Nephron progenitor cell (in vitro differentiated cells): ENCODE results near the gene C1QTNF12.

Source experiments
- DNase-seq: peaks from one replicate; pipeline ENCODE4 v3.0.0; 2021
- H3K27ac Mint-ChIP-seq: 2 replicates; pipeline ENCODE4 v1.8.0; 2021; ENCODE audit warnings: mild to moderate bottlenecking, moderate library complexity, mixed read lengths
- H3K27me3 Mint-ChIP-seq: 2 replicates; pipeline ENCODE4 v1.8.0; 2021; ENCODE audit warnings: mild to moderate bottlenecking, low read depth, mixed read lengths; ENCODE audit not compliant: poor library complexity
- H3K36me3 Mint-ChIP-seq: 2 replicates; pipeline ENCODE4 v1.8.0; 2021; ENCODE audit warnings: low read depth, mixed read lengths
- H3K4me1 Mint-ChIP-seq: 2 replicates; pipeline ENCODE4 v1.8.0; 2021; ENCODE audit warnings: mixed read lengths
- H3K4me3 Mint-ChIP-seq: 2 replicates; pipeline ENCODE4 v1.8.0; 2021; ENCODE audit warnings: mild to moderate bottlenecking, moderate library complexity, mixed read lengths
- H3K9me3 Mint-ChIP-seq: 2 replicates; pipeline ENCODE4 v1.8.0; 2021; ENCODE audit warnings: mild to moderate bottlenecking, moderate library complexity, mixed read lengths
- TF ChIP-seq, protein P1 (sequence below): fragments of 200-600 bp; sonication (generic); IDR thresholded peaks from 2 replicates; pipeline ENCODE4 v1.5.0; 2021; ENCODE audit warnings: antibody characterized with exemption

The C1QTNF12 gene

DNA sequence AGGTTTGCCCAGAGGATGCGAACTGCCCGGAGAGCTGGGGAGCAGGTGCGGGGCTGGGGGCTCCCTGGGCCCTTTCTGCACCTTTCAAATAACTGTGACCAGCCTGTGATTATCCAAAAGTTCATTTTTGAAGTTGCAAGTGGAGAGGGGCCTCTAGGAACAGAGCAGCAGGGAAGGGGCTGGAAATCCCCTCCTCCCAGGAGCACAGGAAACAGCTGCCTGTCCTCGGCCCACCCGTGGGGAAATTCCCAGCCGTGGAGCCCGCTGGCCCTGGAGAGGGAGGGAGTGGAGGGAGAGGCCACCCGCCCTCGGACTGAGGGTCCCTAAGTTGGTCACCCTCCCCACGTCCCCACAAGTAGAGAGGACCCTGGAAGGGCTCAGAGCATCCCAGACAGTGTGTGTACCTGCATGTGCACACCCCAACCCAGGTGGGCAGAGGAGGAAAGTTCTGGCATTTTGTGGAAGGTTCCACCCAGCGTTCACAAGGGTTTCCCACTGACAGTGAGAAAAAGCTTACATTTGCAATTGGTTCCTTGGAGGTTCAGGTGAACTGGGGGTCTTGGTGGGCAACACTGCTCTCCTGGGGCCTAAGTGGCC is 31.3 kb downstream of the C1QTNF12 start:
- DNase-seq = no peak
- peaks cover 2% of the 10 kb centered on the region for H3K27me3 Mint-ChIP-seq
- no peak overlapping the region for H3K27ac Mint-ChIP-seq
- H3K9me3 Mint-ChIP-seq = no peaks in the 10 kb centered on the region
- TF ChIP-seq, protein P1, sequence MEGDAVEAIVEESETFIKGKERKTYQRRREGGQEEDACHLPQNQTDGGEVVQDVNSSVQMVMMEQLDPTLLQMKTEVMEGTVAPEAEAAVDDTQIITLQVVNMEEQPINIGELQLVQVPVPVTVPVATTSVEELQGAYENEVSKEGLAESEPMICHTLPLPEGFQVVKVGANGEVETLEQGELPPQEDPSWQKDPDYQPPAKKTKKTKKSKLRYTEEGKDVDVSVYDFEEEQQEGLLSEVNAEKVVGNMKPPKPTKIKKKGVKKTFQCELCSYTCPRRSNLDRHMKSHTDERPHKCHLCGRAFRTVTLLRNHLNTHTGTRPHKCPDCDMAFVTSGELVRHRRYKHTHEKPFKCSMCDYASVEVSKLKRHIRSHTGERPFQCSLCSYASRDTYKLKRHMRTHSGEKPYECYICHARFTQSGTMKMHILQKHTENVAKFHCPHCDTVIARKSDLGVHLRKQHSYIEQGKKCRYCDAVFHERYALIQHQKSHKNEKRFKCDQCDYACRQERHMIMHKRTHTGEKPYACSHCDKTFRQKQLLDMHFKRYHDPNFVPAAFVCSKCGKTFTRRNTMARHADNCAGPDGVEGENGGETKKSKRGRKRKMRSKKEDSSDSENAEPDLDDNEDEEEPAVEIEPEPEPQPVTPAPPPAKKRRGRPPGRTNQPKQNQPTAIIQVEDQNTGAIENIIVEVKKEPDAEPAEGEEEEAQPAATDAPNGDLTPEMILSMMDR = no peak
- no peak overlapping the region for H3K4me3 Mint-ChIP-seq
- H3K36me3 Mint-ChIP-seq = peaks cover 6% of the 10 kb centered on the region
- H3K4me1 Mint-ChIP-seq = no peaks in the 10 kb centered on the region

DNA sequence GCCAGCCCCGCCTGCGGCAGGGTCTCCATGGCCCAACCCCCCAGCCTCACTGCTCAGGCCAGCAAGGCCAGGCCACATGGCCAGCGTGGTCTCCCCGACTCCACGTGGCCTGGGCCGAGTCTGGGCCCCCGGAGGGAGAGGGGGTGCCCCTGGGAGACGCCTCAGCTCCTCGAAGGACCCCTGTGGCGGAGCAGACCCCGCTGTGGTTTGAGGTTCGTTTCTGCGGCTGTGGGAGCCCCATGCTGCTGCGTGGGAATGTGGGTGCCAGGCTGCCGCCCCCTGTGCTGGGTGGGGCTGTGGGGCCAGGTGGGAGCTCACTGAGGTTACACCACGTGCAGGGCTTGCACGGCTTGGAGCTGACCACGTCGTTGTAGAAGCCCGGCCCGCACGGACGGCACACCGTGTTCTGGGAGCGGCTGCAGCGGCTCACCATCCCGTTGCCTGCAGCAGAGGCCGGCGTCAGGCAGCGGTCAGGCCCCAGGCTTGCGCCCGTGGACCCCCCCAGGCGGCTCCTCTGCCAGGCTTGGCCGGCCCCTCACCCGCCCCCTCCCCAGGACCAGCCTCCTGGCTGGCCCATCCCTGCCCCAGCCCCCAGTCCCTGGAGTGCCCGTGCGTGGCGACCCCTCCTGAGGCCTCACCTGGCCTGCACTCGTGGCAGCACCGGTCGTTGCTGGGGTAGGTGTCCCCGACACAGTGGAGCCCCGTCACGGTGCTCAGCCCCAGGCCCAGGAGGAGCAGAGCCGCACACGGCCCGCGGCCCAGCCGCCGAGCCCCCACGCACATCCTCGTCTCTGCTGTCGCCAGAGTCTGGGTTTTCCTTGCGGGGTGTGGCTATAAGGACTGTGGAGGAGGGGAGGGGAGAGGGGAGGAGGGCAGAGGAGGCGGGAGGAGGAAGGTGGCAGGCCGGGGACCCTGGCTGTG is 32.9 kb downstream of the C1QTNF12 start, which contains the start of gene TNFRSF4:
Gene TNFRSF4, minus strand, starts transcription at position 809 of the 921 bp plus-strand sequence. Its CDS starts 26 bp downstream, at position 783.
- TF ChIP-seq, protein P1 = no peak
- no peak for DNase-seq
- H3K36me3 Mint-ChIP-seq = peaks cover 6% of the 10 kb centered on the region

DNA sequence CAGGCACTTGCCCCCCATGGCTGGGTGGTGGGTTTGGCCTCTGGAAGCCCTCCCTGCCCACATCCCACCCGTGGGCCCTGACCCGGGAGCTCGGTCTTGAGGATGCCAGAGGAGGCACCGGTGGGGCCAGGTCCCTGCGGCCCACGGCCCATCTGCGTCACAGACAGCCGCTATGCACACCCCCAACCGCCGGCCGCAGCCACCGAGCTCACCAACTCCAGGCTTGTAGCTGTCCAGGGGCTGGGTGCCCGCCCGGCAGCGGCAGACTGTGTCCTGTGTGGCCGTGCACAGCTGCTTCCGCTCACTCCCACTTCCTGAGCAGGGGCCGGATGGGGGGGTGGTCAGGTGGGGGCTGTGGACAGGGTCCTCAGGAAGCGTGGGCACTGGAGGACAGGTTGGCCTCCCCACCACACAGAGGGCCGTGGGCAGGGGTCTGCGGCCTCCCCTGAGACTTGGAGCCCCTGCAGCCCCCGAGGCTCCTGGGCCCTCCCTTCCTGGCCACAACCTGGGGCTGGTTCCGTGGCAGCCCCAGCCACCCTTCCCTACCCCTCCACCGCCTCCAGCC is 33.7 kb downstream of the C1QTNF12 start:
- H3K36me3 Mint-ChIP-seq = peaks cover 6% of the 10 kb centered on the region
- no peak overlapping the region for H3K4me3 Mint-ChIP-seq

More for the DNA sequence above, 32.9 kb downstream of the C1QTNF12 start, which contains the start of gene TNFRSF4:
- H3K27ac Mint-ChIP-seq = no peak within 1 kb of the TSS
- H3K9me3 Mint-ChIP-seq = no peaks in the 10 kb centered on the region
- H3K4me3 Mint-ChIP-seq = no peak within 1 kb of the TSS
- H3K4me1 Mint-ChIP-seq = peaks cover 3% of the 10 kb centered on the region
- peaks cover 3% of the 10 kb centered on the region for H3K27me3 Mint-ChIP-seq

DNA sequence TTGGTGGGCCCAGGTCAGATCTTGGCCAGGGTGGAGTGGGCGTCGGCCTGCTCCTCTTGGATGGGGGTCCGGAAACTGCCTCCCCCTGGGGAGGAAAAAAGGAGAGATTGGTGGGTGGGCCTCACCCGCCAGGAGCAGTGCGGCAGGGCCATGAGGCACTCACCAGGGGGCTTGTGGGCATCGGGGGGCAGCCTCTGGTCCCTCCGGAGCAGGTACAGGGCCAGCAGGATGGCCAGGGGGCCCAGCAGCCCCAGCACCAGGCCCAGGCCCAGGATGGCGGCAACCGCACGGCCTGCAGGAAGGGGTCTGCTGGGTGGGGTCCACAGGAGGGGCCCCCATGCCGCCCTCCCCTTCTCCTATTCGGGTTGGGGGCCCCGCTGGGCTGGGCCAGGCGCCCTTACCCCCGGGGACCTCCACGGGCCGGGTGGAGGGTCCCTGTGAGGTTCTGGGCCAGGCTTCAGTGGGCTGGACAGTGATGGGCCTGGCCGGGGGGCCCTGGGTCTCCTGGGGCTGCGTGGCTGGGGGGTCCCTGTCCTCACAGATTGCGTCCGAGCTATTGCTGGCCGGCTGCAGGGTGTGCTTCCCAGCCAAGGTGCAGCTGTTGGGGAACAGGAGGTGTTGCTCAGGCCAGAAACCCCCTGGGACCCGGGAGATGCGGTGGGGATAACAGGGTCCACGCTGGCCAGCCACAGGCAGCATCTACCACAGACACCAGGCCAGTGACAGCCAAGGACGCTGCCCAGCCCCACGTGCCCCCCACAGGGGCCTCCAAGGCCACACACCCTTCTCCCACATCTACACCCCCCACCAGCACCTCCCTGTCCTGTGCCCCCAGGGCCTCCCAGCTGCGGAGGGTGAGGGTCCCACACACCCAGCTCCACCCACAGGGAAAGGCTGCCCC is 34.7 kb downstream of the C1QTNF12 start:
- no peaks in the 10 kb centered on the region for H3K9me3 Mint-ChIP-seq
- H3K36me3 Mint-ChIP-seq = peaks cover 5% of the 10 kb centered on the region
- no peak overlapping the region for H3K4me3 Mint-ChIP-seq
- peak; percentile 6 for DNase-seq
- TF ChIP-seq, protein P1 = no peak
- peaks cover 17% of the 10 kb centered on the region for H3K27me3 Mint-ChIP-seq
- peaks cover 13% of the 10 kb centered on the region for H3K4me1 Mint-ChIP-seq
- no peak overlapping the region for H3K27ac Mint-ChIP-seq

More for the DNA sequence above, 33.7 kb downstream of the C1QTNF12 start:
- H3K27me3 Mint-ChIP-seq = peaks cover 8% of the 10 kb centered on the region
- no peak overlapping the region for H3K27ac Mint-ChIP-seq
- no peaks in the 10 kb centered on the region for H3K9me3 Mint-ChIP-seq
- TF ChIP-seq, protein P1 = no peak
- H3K4me1 Mint-ChIP-seq = peaks cover 11% of the 10 kb centered on the region
- DNase-seq = peak; percentile 8

DNA sequence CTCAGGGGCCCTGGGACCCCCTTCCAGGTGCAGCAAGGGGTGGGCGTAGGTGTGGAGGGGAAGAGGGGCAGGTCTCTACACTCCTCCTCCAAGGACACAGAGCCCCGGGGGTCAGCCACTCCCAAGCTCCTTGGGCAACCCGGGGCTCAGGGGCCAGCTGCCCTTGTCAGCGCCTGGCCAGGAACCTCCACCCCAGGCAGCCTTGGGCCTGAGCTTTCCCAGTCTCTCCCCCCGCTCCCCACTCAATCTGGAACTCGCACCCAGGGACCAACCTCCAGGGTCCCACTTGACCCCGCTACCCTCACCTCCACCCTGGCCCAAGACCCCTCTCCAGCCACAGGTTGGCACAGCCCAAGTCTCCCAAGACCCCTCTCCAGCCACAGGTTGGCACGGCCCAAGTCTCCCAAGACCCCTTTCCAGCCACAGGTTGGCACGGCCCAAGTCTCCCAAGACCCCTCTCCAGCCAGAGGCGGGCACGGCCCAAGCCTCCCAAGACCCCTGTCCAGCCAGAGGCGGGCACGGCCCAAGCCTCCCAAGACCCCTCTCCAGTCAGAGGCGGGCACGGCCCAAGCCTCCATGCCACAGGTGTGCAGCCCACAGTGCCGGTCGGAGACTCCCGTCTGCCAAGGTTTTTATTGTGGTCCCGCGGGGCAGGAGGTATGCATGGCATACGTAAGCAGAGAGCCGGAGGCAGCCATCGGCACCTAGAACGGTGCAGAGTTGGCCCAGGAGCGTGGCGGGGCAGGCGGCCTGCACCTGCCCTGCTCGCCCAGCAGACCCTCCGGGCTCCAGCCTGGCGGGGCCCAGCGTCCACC is 35.6 kb downstream of the C1QTNF12 start:
- DNase-seq = peak; percentile 1
- Mint-ChIP-seq H3K9me3 (no peaks in the 10 kb centered on the region), H3K4me1 (peaks cover 13% of the 10 kb centered on the region)

More for the DNA sequence above, 35.6 kb downstream of the C1QTNF12 start:
- H3K27me3 Mint-ChIP-seq = peaks cover 23% of the 10 kb centered on the region
- H3K36me3 Mint-ChIP-seq = no peaks in the 10 kb centered on the region
- TF ChIP-seq, protein P1 = no peak
- H3K4me3 Mint-ChIP-seq = no peak overlapping the region
- no peak overlapping the region for H3K27ac Mint-ChIP-seq
